Calu3 (cell line): Measurements from ENCODE around the gene FOXN3. TPM values are rescaled to one million over a fixed set of nuclear protein-coding genes. Genes with fewer than 3 reads are reported as not detected.

Source experiments
- BruUV-seq: library from RNA; stranded (reverse); fragments of 400-500 nt; replicated peaks from 2 replicates; lab custom pipeline; 2021; lab: Mats Ljungman, UMichigan
- CTCF ChIA-PET: fragments of 300-600 bp; sonication (Branson Sonifier 250); formaldehyde crosslinking; loops from one replicate; lab custom pipeline; 2022; ENCODE audit warnings: antibody characterized with exemption; lab: Charles Lee
- DNase-seq: peaks from one replicate; pipeline ENCODE4 v3.0.0; 2022
- H3K27ac Mint-ChIP-seq: one replicate; pipeline ENCODE4 v1.8.0; 2022; ENCODE audit warnings: mixed read lengths; ENCODE audit not compliant: unreplicated experiment
- H3K27me3 Mint-ChIP-seq: one replicate; pipeline ENCODE4 v1.8.0; 2022; ENCODE audit warnings: mixed read lengths; ENCODE audit not compliant: unreplicated experiment
- H3K36me3 Mint-ChIP-seq: one replicate; pipeline ENCODE4 v1.8.0; 2022; ENCODE audit warnings: mild to moderate bottlenecking, moderate library complexity, mixed read lengths; ENCODE audit not compliant: insufficient read depth, unreplicated experiment
- H3K4me1 Mint-ChIP-seq: one replicate; pipeline ENCODE4 v1.8.0; 2022; ENCODE audit warnings: mild to moderate bottlenecking, low read depth, mixed read lengths; ENCODE audit not compliant: unreplicated experiment
- H3K4me3 Mint-ChIP-seq: one replicate; pipeline ENCODE4 v1.8.0; 2022; ENCODE audit warnings: mild to moderate bottlenecking, low read depth, moderate library complexity, mixed read lengths; ENCODE audit not compliant: unreplicated experiment
- H3K9me3 Mint-ChIP-seq: one replicate; pipeline ENCODE4 v1.8.0; 2022; ENCODE audit warnings: low read depth, mixed read lengths; ENCODE audit not compliant: unreplicated experiment
- CTCF ChIP-seq: fragments of 200-600 bp; IDR thresholded peaks from one replicate; pipeline ENCODE4 v1.8.0; 2022; ENCODE audit warnings: antibody characterized with exemption; ENCODE audit not compliant: unreplicated experiment
- intact Hi-C: fragments of 100-400 bp; cut with micrococcal nuclease; formaldehyde crosslinking; loops from one replicate; pipeline ENCODE4 v1.10.0; 2022; ENCODE audit not compliant: unreplicated experiment
- total RNA-seq: library from RNA; stranded (reverse); gene quantifications from 2 replicates; pipeline ENCODE4 v1.2.3, GENCODE V29; 2022

The FOXN3 gene
- total RNA-seq, 1 experiment from 2014 or later: 11.8 TPM

GRCh38 chr14:89264196-89264800 is 152.7 kb downstream of the FOXN3 start:
- Mint-ChIP-seq H3K4me3 (no peak overlapping the region), H3K4me1 (no peaks in the 10 kb centered on the region), H3K9me3 (no peaks in the 10 kb centered on the region), H3K27ac (no peak overlapping the region), H3K36me3 (no peaks in the 10 kb centered on the region), H3K27me3 (no peaks in the 10 kb centered on the region)
- CTCF ChIA-PET: no interaction called here
- TF ChIP-seq CTCF: no peak
- DNase-seq: no peak
- intact Hi-C loops: no loop called here
- no TSS peak for BruUV-seq

DNA sequence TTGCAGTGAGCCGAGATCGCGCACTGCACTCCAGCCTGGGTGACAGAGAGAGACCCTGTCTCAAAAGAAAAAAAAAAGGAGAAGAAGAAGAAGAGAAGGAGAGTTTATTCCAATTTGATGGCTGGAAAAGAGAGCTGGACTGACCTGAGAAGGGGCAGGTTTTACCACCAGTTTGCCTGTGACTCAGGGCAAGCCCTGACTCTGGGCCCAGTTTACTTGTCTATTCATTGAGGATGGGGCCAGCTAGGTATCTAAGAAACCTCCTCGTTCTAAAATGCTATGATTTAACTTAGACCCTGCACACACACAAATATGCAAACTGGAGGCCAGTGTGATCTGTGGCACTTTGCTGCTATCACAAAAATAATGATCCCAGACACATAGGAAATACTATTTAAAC is 155.0 kb downstream of the FOXN3 start:
- H3K27ac Mint-ChIP-seq: no peak overlapping the region
- no peak for DNase-seq
- BruUV-seq: no TSS peak
- no peaks in the 10 kb centered on the region for H3K27me3 Mint-ChIP-seq
- H3K4me3 Mint-ChIP-seq: no peak overlapping the region
- no peaks in the 10 kb centered on the region for H3K9me3 Mint-ChIP-seq
- intact Hi-C loops: no loop called here
- no peak for TF ChIP-seq CTCF
- H3K4me1 Mint-ChIP-seq: no peaks in the 10 kb centered on the region
- H3K36me3 Mint-ChIP-seq: no peaks in the 10 kb centered on the region
- CTCF ChIA-PET: no interaction called here

GRCh38 chr14:89260898-89261297 is 156.1 kb downstream of the FOXN3 start:
- no peak overlapping the region for H3K27ac Mint-ChIP-seq
- no peaks in the 10 kb centered on the region for H3K27me3 Mint-ChIP-seq
- DNase-seq: no peak
- BruUV-seq: no TSS peak
- no peak overlapping the region for H3K4me3 Mint-ChIP-seq
- H3K36me3 Mint-ChIP-seq: no peaks in the 10 kb centered on the region
- intact Hi-C loops: no loop called here
- TF ChIP-seq CTCF: no peak
- no peaks in the 10 kb centered on the region for H3K9me3 Mint-ChIP-seq
- CTCF ChIA-PET: no interaction called here
- no peaks in the 10 kb centered on the region for H3K4me1 Mint-ChIP-seq

DNA sequence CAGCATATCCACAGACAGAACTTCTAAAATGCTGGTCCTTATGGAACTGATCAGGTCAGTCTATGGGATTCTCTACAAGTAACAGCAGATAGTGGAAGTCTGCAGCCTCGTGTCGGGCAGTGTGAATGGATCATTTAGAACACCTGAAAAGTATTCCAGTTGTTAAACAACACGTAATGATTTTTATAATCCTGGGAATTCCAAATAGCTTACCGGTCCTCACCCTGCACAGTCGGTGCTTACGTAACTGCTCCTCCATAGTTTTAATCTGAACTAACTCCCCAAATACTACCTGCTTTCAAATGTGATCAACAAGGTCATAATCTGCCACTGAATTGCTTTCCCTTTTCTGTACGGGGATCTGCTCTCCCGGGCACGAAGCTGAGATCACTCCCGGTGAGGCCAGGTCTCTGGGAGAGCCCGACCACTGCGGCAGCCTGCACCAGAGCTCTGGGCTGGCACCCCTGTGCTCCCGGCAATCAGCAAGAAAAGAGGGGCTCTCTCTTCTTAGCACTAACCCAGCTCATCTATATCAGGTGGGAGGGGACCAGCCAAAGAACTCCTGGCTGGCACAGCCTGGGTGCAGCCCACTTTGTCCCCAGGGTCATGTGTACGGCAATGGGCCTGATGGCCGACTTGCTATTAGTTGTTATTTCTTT is 157.0 kb downstream of the FOXN3 start:
- H3K4me3 Mint-ChIP-seq: no peak overlapping the region
- no peak overlapping the region for H3K27ac Mint-ChIP-seq
- H3K9me3 Mint-ChIP-seq: no peaks in the 10 kb centered on the region
- CTCF ChIA-PET: no interaction called here
- H3K4me1 Mint-ChIP-seq: no peaks in the 10 kb centered on the region
- H3K27me3 Mint-ChIP-seq: no peaks in the 10 kb centered on the region
- intact Hi-C loops: no loop called here
- no peak for DNase-seq
- no peaks in the 10 kb centered on the region for H3K36me3 Mint-ChIP-seq
- BruUV-seq: no TSS peak
- TF ChIP-seq CTCF: no peak
